ENCODE measurements around the gene ELMOD3.
"Not testable (repeated sequence)": the region's sequence is repeated elsewhere in the genome, so short reads cannot be mapped to it uniquely, and the experiment has no call there.

ELMOD3 gene

DNA sequence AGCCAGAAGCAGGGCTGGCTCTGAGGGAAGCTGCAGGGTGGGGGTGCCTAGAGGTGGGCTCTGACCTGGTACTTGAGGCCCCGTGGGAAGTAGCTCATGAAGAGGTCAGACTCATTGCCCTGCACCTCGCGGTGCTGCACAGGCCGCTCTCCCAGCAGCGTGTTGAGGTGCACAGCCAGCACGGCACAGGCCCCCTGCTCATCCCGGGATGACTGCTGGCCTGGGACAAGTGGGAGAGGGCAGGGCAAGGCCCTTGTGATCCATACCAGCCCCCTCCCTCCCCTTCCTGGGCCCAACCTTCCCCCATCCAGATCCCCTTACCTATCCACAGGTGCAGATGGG lies 46.9 kb downstream of the ELMOD3 start:
- no peak for DNase-seq (ENCODE audit: low spot score)

DNA sequence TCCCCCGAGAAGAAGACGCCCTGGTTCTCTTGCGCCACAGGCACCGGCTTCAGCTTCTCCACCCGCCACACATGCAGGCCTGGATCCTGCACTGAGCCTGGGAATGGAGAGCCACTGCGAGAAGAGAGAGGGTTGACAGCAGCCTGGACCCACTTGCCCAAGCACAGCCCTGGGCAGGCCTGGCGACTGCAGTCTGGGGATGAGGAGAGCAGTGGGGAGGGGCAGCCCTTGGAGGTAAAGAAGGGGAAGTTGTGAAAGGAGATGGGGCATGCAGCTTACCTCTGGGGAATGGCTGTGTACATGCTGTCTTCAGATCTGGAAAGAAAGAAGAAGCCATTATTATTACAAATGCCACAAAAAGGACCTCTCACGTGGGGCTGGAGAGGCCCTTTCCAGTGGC lies 47.3 kb downstream of the ELMOD3 start:
- no peak for DNase-seq (ENCODE audit: low spot score)

DNA sequence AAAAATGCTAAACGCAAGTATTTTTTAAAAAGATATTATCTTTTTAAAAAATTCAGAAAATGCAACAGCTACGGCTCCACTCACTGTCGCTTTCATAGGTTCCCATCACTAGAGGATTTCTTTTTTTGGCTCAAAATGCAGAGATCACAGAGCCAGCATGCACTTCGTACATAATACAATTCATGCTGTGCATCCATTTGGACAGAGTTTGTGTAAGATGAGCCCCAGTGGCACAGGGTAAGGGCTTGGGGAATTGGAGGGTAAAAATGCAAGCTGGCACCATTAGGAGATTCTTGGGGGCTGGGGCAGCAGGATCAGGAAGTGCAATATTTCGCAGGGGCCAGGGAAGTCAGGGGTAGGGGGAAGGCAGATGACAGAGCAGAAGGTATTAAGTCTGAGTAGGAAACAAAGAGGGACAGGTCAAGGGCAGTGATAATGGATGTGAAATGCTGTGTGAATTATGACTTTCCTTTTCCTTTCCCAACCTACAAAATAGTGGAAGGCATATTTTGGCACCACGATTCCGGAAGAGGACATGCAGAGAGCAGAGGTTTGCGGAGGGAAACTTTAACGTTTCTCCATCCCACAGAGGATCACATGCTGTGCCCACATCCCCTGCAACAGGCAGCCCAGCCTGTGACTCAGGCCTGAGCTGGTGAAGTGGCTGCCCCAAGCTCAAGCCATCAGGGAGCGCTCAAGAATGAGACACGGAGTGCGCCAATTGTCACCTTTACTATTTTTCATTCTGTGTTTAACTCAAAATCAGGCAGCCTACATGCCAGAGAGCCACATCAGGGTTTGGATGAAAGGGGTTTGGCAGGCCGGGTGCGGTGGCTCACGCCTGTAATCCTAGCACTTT lies 50.9 kb downstream of the ELMOD3 start:
- no peak for DNase-seq (ENCODE audit: low spot score)

- peak; percentile 25 for DNase-seq (ENCODE audit: low spot score)
Measured at GRCh38 chr2:85409845-85410583, 55.4 kb downstream of the ELMOD3 start, which contains the start of gene CAPG. TSS of gene CAPG (minus strand) at chr2:85410366. CDS start at chr2:85402145, 8,221 bp downstream.

GRCh38 chr2:85410584-85411404 lies 56.2 kb downstream of the ELMOD3 start:
- DNase-seq (ENCODE audit: low spot score) = no peak

GRCh38 chr2:85411405-85411748 lies 56.8 kb downstream of the ELMOD3 start:
- no peak for DNase-seq (ENCODE audit: low spot score)

DNA sequence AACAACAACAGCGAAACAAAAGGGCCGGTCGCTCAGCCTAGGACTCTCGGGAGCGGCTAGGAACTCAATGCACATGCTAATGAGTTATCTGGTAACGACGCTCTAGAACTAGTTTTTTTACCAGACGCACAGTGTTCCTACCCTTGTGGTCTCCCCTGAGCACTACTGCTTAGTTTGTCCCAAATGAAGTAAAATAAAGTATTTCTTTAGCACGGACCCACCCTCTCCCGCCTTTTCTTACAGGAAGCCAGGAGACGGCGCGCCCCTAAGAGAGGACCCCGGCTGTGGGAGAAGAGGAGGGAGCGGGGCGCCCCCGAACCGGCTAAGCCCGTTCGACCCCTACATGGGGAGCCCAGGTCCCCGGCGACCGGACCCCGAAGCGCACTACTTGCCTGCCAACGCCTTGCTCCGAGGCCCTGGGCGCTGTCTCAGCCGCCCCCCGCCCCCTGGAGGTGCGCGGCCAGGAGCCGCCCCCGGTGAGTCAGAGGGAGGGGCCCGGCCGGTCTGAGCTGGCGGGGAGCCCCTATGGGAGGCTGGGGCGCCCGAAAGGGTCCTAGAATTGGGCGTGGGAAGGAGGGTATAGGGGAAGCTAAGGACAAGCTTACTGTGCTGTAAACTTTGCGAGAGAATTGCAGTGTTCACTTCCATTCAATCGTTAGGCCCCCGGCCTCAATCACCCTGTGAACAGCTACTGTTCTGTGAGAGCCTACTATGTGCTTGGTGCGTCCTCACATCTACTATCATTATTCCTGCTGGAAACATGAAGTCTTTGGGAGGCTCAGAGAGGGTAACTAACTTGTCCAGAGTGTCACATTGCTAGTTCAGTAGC lies 59.2 kb downstream of the ELMOD3 start:
- DNase-seq (ENCODE audit: low spot score) = no peak

DNA sequence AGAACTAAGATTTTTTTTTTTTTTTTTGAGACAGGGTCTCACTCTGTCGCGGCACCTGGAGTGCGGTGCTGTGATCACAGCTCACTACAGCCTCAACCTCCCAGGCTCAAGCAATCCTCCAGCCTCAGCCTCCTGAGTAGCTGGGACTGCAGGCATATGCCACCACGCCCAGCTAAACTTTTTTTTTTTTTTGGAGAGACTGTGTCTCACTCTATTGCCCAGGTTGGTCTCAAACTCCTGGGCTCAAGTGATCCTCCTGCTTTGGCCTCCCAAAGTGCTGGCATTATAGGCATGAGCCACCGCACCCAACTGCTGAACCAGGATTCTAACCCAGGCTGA lies 59.8 kb downstream of the ELMOD3 start:
- DNase-seq (ENCODE audit: low spot score) = not testable (repeated sequence)

DNA sequence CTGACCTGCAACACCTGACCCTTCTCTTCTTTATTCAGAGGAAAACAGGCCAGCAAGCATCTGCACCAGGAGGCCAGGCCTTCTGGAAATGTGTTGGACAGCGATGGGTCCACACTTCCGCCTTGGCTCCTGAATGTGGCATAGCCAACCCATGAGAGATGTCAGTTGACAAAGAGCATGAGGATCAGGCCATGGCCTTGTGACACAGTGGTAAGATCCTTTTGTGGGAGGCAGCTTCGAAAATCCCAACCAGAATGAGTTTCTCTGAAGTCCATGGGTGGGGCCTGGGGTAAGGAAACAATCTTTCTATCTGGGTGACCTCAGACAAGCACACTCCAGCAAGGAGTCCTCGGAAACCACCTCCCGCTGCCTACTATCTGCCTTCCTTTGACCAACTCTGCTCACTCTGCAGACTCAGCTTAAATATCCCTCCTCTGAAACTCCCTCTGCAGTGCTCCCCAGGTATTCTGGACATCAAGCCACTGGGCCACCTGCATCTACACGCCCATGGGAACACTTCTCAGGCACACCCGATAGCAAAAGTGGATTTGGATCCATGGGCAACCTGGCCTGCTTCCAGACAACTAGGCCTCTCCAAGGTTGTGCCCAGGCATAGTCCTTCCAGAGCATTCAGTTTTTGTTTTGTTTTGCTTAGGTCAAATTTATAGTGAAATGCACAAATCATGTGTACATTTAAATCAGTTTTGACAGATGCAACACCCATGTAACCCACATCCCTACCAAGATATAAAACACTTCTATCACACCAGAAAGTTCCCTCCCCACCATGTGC lies 60.4 kb downstream of the ELMOD3 start:
- DNase-seq (ENCODE audit: low spot score) = no peak

- DNase-seq (ENCODE audit: low spot score) = no peak
Measured at GRCh38 chr2:85415980-85416650, 61.5 kb downstream of the ELMOD3 start.

GRCh38 chr2:85418132-85419008 lies 63.8 kb downstream of the ELMOD3 start, which contains the start of gene SH2D6:
TSS of gene SH2D6 (plus strand) at chr2:85418714. CDS start at chr2:85429466, 10,752 bp downstream.
- DNase-seq (ENCODE audit: low spot score) = peak; percentile 84

- DNase-seq (ENCODE audit: low spot score) = no peak
Measured at GRCh38 chr2:85419009-85419675, 64.6 kb downstream of the ELMOD3 start.

DNA sequence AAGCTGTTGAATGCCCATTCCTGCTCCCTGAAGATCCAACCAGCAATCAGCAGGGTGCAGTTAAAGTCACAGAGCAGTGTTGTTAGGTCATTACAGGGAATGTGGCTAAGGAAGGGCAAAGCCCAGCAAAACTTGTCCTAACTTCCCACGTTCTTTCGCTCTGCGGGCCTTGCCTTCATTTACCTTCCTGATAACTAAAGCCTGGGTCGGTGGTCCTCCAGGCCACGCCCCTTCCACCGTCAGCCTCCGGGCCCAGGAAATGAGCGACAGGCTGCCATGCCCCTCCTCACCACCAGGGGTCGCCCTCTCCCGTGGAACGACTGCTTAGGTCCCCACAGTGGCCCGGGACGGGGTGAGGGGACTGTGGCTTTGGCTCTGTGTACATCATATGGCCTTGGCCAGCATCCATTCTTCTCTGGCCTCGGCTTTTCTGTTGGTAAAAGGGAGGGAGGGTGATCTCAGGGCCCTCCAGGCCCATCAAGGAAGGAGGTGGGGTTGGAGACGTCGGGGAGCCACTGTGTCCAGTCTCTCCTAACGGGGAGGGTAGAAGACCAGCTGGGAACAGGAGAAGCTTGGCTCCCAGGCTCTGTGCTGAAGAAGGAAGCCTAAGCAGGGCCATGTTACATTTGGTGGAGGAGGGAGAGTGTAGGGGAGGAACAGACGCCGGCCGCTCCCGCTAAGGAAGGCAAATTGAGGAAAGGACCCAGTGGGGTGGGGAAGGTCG lies 66.1 kb downstream of the ELMOD3 start:
- DNase-seq (ENCODE audit: low spot score) = peak; percentile 84

GRCh38 chr2:85421260-85422071 lies 66.9 kb downstream of the ELMOD3 start:
- DNase-seq (ENCODE audit: low spot score) = no peak

- no peak for DNase-seq (ENCODE audit: low spot score)
Measured at GRCh38 chr2:85422072-85422457, 67.5 kb downstream of the ELMOD3 start.

GRCh38 chr2:85423525-85423924 lies 69.0 kb downstream of the ELMOD3 start:
- no peak for DNase-seq (ENCODE audit: low spot score)

GRCh38 chr2:85425588-85425987 lies 71.0 kb downstream of the ELMOD3 start:
- no peak for DNase-seq (ENCODE audit: low spot score)
